Measurements from ENCODE around the gene PTPRN2. TPM values are rescaled to one million over a fixed set of nuclear protein-coding genes. Genes with fewer than 3 reads are reported as not detected.

PTPRN2 gene
- polyA plus RNA-seq, 1 experiment: 0.31 TPM

GRCh38 chr7:157529768-157530560 is 1057.7 kb downstream of the PTPRN2 start:
- ChIA-PET CTCF (no interaction called here), POLR2A (no interaction called here)
- no peak for TF ChIP-seq CTCF (IDR thresholded peaks at IDR 0.05; ENCODE audit: insufficient read depth, low read depth, low read length)

GRCh38 chr7:157528785-157529341 is 1058.8 kb downstream of the PTPRN2 start:
- no peaks in the 10 kb centered on the region for H3K36me3 ChIP-seq (ENCODE audit: control insufficient read depth, insufficient read depth, low read length)
- ChIA-PET POLR2A (no interaction called here), CTCF (no interaction called here)
- TF ChIP-seq CTCF (IDR thresholded peaks at IDR 0.05; ENCODE audit: insufficient read depth, low read depth, low read length): no peak
- no peak overlapping the region for H3K4me3 ChIP-seq (ENCODE audit: low read depth, low read length)
- no peak for DNase-seq (ENCODE audit: low read depth)
- H3K27me3 ChIP-seq (ENCODE audit: control insufficient read depth, insufficient read depth, low read length): no peaks in the 10 kb centered on the region

More at GRCh38 chr7:157529768-157530560, 1057.7 kb downstream of the PTPRN2 start:
- H3K27me3 ChIP-seq (ENCODE audit: control insufficient read depth, insufficient read depth, low read length): no peaks in the 10 kb centered on the region
- DNase-seq (ENCODE audit: low read depth): no peak
- no peak overlapping the region for H3K4me3 ChIP-seq (ENCODE audit: low read depth, low read length)
- no peaks in the 10 kb centered on the region for H3K36me3 ChIP-seq (ENCODE audit: control insufficient read depth, insufficient read depth, low read length)

- DNase-seq (ENCODE audit: low read depth): no peak
- POLR2A ChIA-PET: no interaction called here
- H3K27me3 ChIP-seq (ENCODE audit: control insufficient read depth, insufficient read depth, low read length): no peaks in the 10 kb centered on the region
- CTCF ChIA-PET: no interaction called here
- no peaks in the 10 kb centered on the region for H3K36me3 ChIP-seq (ENCODE audit: control insufficient read depth, insufficient read depth, low read length)
- no peak for TF ChIP-seq CTCF (IDR thresholded peaks at IDR 0.05; ENCODE audit: insufficient read depth, low read depth, low read length)
- no peak overlapping the region for H3K4me3 ChIP-seq (ENCODE audit: low read depth, low read length)
Observed at GRCh38 chr7:157527686-157528085, 1059.9 kb downstream of the PTPRN2 start.

- CTCF ChIA-PET: no interaction called here
- POLR2A ChIA-PET: no interaction called here
Observed at GRCh38 chr7:157526913-157527634, 1060.5 kb downstream of the PTPRN2 start.

More at GRCh38 chr7:157526913-157527634, 1060.5 kb downstream of the PTPRN2 start:
- H3K4me3 ChIP-seq (ENCODE audit: low read depth, low read length): no peak overlapping the region
- DNase-seq (ENCODE audit: low read depth): no peak
- TF ChIP-seq CTCF (IDR thresholded peaks at IDR 0.05; ENCODE audit: insufficient read depth, low read depth, low read length): no peak
- no peaks in the 10 kb centered on the region for H3K27me3 ChIP-seq (ENCODE audit: control insufficient read depth, insufficient read depth, low read length)
- no peaks in the 10 kb centered on the region for H3K36me3 ChIP-seq (ENCODE audit: control insufficient read depth, insufficient read depth, low read length)

Measured in BJ (cell line).